Bone marrow (tissue), 2 donors: ENCODE results near the gene AHDC1.

ENCODE experiments used
- DNase-seq, 2 donors: peaks; one replicate each; lab custom pipeline; 2025; lab: John Stamatoyannopoulos, UW

AHDC1 gene

DNA sequence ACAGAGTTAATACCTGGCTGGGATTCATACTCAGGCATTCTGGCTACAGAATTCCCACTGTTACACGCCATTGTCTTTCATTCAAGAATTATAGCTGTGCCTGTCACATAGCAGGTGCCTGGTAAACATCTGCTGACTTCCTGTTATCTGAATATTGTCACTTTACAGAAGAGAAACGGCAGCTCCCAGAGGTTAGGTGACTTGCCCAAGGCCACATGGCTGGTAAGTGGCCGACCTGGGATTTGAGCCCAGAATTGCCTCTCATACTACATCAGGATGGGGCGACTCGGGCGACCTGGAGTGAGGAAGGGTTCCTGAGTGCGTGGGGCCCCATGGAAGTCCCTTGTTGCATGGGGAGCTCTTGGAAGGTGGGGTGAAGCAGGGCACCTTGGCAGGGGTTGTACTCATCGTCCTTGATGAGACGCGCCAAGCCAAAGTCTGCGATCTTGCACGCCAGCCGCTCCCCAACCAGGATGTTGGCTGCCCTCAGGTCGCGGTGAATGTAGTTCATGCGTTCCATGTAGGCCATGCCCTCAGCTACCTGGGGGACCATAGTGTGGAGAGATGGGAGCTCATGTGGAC lies 10.2 kb upstream of the AHDC1 start:
- DNase-seq, result no peak

GRCh38 chr1:27612718-27613117 lies 8.8 kb upstream of the AHDC1 start:
- DNase-seq, result no peak

- no peak for DNase-seq
Measured at GRCh38 chr1:27611450-27611849, 7.5 kb upstream of the AHDC1 start.

DNA sequence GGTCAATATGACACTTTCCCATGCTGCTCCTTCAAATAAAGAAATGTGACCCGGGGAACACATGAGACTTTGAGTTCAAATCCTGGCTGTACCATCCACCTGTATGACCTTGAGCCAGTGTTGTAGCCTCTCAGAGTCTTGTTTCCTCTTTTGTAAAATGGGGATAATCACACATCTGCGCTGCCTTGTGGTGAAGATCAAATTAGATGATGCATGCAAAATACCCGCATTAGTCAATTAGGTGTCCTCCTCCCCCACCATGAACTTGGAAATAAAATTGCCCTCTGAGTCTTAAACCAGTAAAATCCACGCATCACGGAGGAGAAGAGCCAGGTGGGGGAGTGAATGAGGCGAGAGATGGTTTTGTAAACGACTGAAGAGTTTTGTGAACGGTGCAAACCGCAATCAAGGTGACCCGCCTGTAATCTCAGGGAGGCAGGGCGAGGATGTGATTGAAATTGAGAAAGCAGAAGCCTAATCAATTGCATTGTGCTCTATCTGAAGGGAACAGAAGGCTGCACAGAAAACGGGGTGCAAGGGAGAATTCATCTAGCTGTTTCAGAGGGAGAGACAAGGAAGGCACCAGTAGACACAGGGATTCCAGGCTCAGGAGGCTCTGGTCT lies 5.8 kb upstream of the AHDC1 start:
- DNase-seq, result no peak

DNA sequence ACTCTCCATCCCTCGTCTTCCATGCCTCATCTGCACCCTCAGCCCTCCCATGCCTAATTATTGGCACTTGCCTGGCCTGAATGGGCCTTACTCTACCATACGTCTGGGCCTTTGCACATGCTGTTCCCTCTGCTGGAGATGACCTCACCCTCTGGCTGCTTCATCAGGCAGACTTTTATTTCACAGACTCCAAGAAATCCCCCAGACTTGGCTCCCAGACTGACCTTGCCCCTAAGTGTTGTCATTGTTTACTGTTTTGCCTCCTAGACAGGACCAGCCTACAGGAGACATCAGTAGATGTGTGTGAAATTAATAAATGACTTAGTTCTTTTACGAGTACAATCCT lies 5.2 kb upstream of the AHDC1 start:
- DNase-seq, result no peak

- DNase-seq, result no peak
Measured at GRCh38 chr1:27607239-27607804, 3.4 kb upstream of the AHDC1 start.

DNA sequence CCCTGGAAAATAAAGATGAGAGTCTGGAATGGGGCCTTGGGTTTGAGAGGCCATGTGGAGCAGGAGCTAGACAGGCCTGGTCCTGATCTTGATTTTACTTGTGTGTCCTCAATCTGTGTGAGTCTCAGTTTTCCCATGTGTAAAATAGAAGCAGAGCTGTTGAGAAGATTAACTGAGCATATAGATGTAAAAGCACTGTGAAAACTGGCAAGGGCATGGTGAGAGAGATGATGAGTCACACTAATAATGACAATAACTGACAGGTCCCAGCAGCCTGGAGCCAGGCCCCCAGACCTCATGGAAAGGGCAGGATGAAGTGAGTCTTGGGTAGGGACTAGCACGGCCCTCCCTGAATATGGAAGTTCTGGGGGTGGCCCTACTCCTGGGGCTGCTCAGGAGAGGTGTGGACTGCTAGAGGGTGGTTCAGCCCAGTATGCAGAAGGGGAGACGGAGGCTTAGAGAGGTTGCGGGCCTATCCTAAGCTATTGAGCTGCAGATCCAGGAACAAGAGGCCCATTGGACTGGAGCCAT lies 2.8 kb upstream of the AHDC1 start:
- DNase-seq, result peak in 1 of 2 donors; percentile 41

- peak; percentile 13 to 71 for DNase-seq
Measured at GRCh38 chr1:27605796-27606707, 2.1 kb upstream of the AHDC1 start.

GRCh38 chr1:27605300-27605766 lies 1.4 kb upstream of the AHDC1 start:
- no peak for DNase-seq

- no peak for DNase-seq
Measured at GRCh38 chr1:27604579-27605299, 795 bp upstream of the AHDC1 start.

- DNase-seq, result no peak
Measured at GRCh38 chr1:27603309-27603680, 649 bp downstream of the AHDC1 start.

- no peak for DNase-seq
Measured at GRCh38 chr1:27602462-27603308, 1.3 kb downstream of the AHDC1 start.

GRCh38 chr1:27601771-27602461 lies 2.0 kb downstream of the AHDC1 start:
- DNase-seq, result no peak

GRCh38 chr1:27601321-27601770 lies 2.6 kb downstream of the AHDC1 start:
- no peak for DNase-seq

GRCh38 chr1:27600498-27601175 lies 3.3 kb downstream of the AHDC1 start:
- DNase-seq, result no peak

DNA sequence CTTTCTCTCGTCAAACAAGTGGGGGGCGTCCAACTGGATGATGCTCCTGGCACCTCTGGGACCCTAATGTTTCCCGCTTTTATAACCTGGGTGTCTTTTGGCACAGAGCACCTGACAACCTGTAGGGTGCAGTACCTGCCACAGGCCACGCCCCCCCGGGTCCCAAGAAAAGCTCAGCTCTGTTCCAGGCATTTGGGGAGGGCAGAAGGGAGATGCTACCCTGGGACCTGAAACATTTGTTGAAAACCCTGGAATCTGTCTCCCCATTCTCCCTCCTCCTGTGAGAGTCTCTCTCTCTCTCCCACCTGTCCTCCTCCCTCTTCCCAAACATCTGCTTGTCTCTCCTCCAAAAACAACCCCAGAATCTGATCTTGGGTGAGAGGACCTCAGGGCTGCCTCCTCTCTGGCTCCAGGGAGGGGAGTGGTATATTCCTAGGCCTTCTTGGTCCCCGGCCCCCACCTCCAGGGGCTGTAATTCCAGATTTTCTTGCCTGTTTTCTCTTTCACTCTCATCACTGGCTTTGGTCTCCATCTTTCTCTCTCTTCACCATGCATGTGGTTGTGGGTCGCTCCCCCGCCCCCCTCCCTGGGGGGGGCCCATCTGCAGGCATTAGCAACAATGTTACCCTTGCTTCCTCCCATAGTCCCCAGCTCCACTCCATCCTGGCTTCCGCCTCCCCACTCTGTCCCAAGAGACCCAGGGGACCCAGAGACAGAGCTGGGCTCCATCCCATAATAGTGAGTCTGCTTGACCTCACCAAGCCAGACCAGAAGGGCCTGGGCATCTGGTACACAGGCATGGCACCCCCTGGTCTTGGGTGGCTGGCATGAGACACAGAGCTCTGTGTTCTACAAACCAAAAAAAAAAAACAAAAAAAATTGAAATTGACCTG lies 4.1 kb downstream of the AHDC1 start:
- DNase-seq, result no peak

- DNase-seq, result peak in 1 of 2 donors; percentile 85
Measured at GRCh38 chr1:27598902-27599528, 4.9 kb downstream of the AHDC1 start.

- DNase-seq, result no peak
Measured at GRCh38 chr1:27598295-27598687, 5.7 kb downstream of the AHDC1 start.
